Vagina (tissue), 2 donors: ENCODE data around the gene TP53I11.

Experiments used
- POLR2A ChIP-seq, 2 donors: fragments of 450-650 bp; IDR thresholded peaks; one replicate each; pipeline ENCODE4 v1.6.1; 2017; ENCODE audit warnings: antibody characterized with exemption in 2 of 2, mild to moderate bottlenecking in 2 of 2, moderate library complexity in 2 of 2
- POLR2AphosphoS5 ChIP-seq, 2 donors: sonication (generic); formaldehyde crosslinking; IDR thresholded peaks; one replicate each; pipeline ENCODE4 v1.9.0; 2017; ENCODE audit warnings: antibody characterized with exemption in 2 of 2, mild to moderate bottlenecking in 2 of 2, low read depth in 1 of 2; ENCODE audit not compliant: insufficient read depth in 1 of 2
- TF ChIP-seq, protein P1 (sequence below), 3 experiments: fragments of 450-650 bp in 2 of 3; fragments of 200-600 bp in 1 of 3; sonication (generic) in 1 of 3; IDR thresholded peaks; one replicate each; pipeline ENCODE4 v1.5.1; 2017 to 2019; ENCODE audit warnings: antibody characterized with exemption in 3 of 3, mild to moderate bottlenecking in 2 of 3, moderate library complexity in 2 of 3

DNA sequence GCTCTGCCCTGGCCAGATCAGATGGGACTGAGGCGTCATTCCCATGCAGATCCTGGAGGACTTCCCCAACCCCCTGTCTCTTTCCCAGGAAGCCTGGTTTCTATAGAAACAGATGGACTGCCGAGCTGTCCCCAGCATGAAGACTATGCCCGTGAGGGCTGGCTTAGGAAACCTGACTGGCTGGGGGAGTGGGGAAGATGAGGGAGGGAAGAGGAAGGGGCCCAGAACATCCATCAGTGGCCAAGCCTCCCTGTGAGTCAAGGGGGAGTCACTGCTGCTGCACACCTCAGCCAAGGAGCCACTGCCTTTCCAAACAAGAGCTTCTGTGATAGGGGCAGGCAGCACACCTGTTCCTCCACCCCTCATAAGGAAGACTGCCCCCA is 5.8 kb downstream of the TP53I11 start:
- TF ChIP-seq POLR2AphosphoS5 (IDR thresholded peaks at IDR 0.05; ENCODE audit: insufficient read depth in 1 of 2, low read depth in 1 of 2) (no peak), POLR2A (IDR thresholded peaks at IDR 0.05) (no peak)
- TF ChIP-seq, protein P1, sequence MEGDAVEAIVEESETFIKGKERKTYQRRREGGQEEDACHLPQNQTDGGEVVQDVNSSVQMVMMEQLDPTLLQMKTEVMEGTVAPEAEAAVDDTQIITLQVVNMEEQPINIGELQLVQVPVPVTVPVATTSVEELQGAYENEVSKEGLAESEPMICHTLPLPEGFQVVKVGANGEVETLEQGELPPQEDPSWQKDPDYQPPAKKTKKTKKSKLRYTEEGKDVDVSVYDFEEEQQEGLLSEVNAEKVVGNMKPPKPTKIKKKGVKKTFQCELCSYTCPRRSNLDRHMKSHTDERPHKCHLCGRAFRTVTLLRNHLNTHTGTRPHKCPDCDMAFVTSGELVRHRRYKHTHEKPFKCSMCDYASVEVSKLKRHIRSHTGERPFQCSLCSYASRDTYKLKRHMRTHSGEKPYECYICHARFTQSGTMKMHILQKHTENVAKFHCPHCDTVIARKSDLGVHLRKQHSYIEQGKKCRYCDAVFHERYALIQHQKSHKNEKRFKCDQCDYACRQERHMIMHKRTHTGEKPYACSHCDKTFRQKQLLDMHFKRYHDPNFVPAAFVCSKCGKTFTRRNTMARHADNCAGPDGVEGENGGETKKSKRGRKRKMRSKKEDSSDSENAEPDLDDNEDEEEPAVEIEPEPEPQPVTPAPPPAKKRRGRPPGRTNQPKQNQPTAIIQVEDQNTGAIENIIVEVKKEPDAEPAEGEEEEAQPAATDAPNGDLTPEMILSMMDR (IDR thresholded peaks at IDR 0.05), result no peak
